Right cardiac atrium (tissue), 5 donors: ENCODE data around the gene EYS. TPM values are rescaled to one million over a fixed set of nuclear protein-coding genes. Genes with fewer than 3 reads are reported as not detected.
A peak's percentile ranks its signal among the peaks of the same experiment; 100 is the strongest.

Experiments used
- ATAC-seq, 2 donors: fragments of 200-7000 bp; cut with Tn5 transposase; one replicate each; pipeline versions ENCODE4 v1.8.0 to v1.9.1; 2020; ENCODE audit warnings: moderate library complexity in 2 of 2, mild to moderate bottlenecking in 1 of 2
- DNase-seq, 3 donors: peaks; one replicate each; pipeline ENCODE4 v3.0.0-alpha.2; 2020
- H3K27ac ChIP-seq: one replicate; pipeline ENCODE4 v1.5.1; 2013; ENCODE audit warnings: mild to moderate bottlenecking, low read length, control low read depth, moderate library complexity
- H3K27me3 ChIP-seq: one replicate; pipeline ENCODE4 v1.6.1; 2013; ENCODE audit not compliant: control insufficient read depth, insufficient read depth
- H3K4me1 ChIP-seq: one replicate; pipeline ENCODE4 v1.6.1; 2013; ENCODE audit warnings: low read length; ENCODE audit not compliant: control insufficient read depth, insufficient read depth
- H3K4me3 ChIP-seq: one replicate; pipeline ENCODE4 v1.5.1; 2013; ENCODE audit warnings: low read length, control low read depth
- H3K9me3 ChIP-seq: one replicate; pipeline ENCODE4 v1.6.1; 2013; ENCODE audit warnings: low read length; ENCODE audit not compliant: control insufficient read depth
- WGBS: extraction: QIAGEN DNeasy Blood & Tissue Kit; methylation state at CpG from one replicate; pipeline ENCODE4 v1.1.7; 2013; 5-methylcytosine and 5-hydroxymethylcytosine counted together
- intact Hi-C, 4 donors: fragments of 100-400 bp; cut with DNase I; formaldehyde crosslinking; loops; one replicate each; pipeline versions ENCODE4 v1.11.0 to v1.14.0; 2022 to 2023
- polyA plus RNA-seq: library from polyadenylated mRNA; stranded (reverse); fragments of 200-250 nt; gene quantifications from one replicate; pipeline ENCODE4 v1.2.3, GENCODE V29; 2013
- total RNA-seq, 4 donors: library from RNA; stranded (reverse); fragmentation: NEBNext Ultra II Directional; extraction: Animal tissue kit (Norgen Biotek cat#: 25700); gene quantifications; one replicate each; pipeline ENCODE4 v1.2.1, GENCODE V29; 2021
- donor health status: healthy with polysubstance abuse.
- donor health status: DM: no; HTN: yes; CAD: no.
- donor health status: DM: no; HTN: no; CAD: no.
- donor health status: DM: no; HTN: yes; CAD: no; lungs with severe emphysema.
- donor health status: DM: yes; HTN: yes; CAD: no.

EYS gene
- total and polyA plus RNA-seq, 5 donors, result 0.02 to 0.24 (median 0.06) TPM; not detected in 2

DNA sequence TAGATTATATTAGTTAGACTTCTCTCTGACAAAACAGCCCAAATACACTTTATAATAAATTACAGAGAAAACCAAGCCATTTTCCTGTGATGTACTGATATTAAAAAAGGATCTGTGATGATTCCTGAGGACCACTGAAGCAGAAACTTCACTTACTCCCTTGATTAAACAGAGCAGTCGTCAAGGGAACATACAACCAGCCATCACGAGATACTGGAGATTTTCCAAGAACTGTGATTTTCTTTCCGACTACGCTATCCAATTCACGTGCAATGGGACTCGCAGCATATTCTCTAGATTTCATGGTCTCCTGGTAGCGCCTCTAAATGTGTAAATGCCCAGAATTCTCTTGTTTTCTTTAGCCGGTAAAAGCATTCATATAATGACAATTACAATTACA, 1694.0 kb downstream of the EYS start:
- DNase-seq (no peak), ATAC-seq (peak in 1 of 2 donors; percentile 41)
- Histone ChIP-seq H3K27ac (no peak overlapping the region), H3K9me3 (no peaks in the 10 kb centered on the region), H3K4me3 (peak overlapping the region; percentile 18), H3K27me3 (no peaks in the 10 kb centered on the region), H3K4me1 (no peaks in the 10 kb centered on the region)
- WGBS, result 32% methylated on average over 8 of the region's 8 CpGs
- intact Hi-C loops, result no loop called here

GRCh38 chr6:64012351-64013001, 1694.5 kb downstream of the EYS start:
- Histone ChIP-seq H3K27me3 (no peaks in the 10 kb centered on the region), H3K9me3 (no peaks in the 10 kb centered on the region), H3K27ac (no peak overlapping the region), H3K4me3 (peak overlapping the region; percentile 18), H3K4me1 (no peaks in the 10 kb centered on the region)
- no peak for DNase-seq
- intact Hi-C loops, result no loop called here
- 34% methylated on average over 4 of the region's 4 CpGs for WGBS
- ATAC-seq, result peak in 1 of 2 donors; percentile 76

- H3K27ac ChIP-seq, result no peak overlapping the region
- no peaks in the 10 kb centered on the region for H3K4me1 ChIP-seq
- 89% methylated on average over 3 of the region's 3 CpGs for WGBS
- no peak for ATAC-seq
- no peak for DNase-seq
- H3K27me3 ChIP-seq, result no peaks in the 10 kb centered on the region
- H3K4me3 ChIP-seq, result no peak overlapping the region
- intact Hi-C loops, result no loop called here
- no peaks in the 10 kb centered on the region for H3K9me3 ChIP-seq
Measured at GRCh38 chr6:64010666-64011065, 1696.4 kb downstream of the EYS start.

- ATAC-seq (no peak), DNase-seq (peak in 1 of 3 donors; percentile 45)
- Histone ChIP-seq H3K27me3 (no peaks in the 10 kb centered on the region), H3K4me1 (no peaks in the 10 kb centered on the region), H3K9me3 (no peaks in the 10 kb centered on the region), H3K27ac (no peak overlapping the region), H3K4me3 (no peak overlapping the region)
- 81% methylated on average over 8 of the region's 8 CpGs for WGBS
- intact Hi-C loops, result no loop called here
Measured at GRCh38 chr6:64010010-64010409, 1697.0 kb downstream of the EYS start.

GRCh38 chr6:64006246-64006645, 1700.8 kb downstream of the EYS start:
- ATAC-seq (no peak), DNase-seq (no peak)
- intact Hi-C loops, result no loop called here
- no peaks in the 10 kb centered on the region for H3K4me1 ChIP-seq
- H3K9me3 ChIP-seq, result no peaks in the 10 kb centered on the region
- H3K27me3 ChIP-seq, result no peaks in the 10 kb centered on the region
- H3K27ac ChIP-seq, result no peak overlapping the region
- no peak overlapping the region for H3K4me3 ChIP-seq

- no peak overlapping the region for H3K27ac ChIP-seq
- no peaks in the 10 kb centered on the region for H3K9me3 ChIP-seq
- H3K27me3 ChIP-seq, result no peaks in the 10 kb centered on the region
- H3K4me1 ChIP-seq, result no peaks in the 10 kb centered on the region
- ATAC-seq (no peak), DNase-seq (no peak)
- intact Hi-C loops, result no loop called here
- H3K4me3 ChIP-seq, result no peak overlapping the region
- 92% methylated on average over 5 of the region's 5 CpGs for WGBS
Measured at GRCh38 chr6:64000818-64001491, 1706.1 kb downstream of the EYS start.

DNA sequence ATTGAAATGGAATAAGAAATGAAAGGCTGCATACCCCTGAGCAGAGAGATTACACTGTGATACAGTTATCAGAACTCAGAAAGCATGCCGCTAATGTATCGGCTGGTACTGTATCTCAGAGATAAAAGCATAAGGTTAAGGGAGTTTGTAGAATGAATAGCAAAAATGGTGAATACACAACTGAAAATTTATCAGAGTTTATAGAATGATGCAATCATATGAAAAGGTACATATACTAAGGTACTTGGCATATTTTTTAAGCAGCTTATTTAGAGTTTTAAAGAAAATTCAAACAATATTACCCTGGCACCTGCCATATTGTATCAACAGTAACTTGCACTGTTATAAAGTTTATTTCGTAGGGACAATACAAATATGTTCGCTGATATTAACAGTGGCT, 1707.4 kb downstream of the EYS start:
- no peak overlapping the region for H3K27ac ChIP-seq
- no peaks in the 10 kb centered on the region for H3K9me3 ChIP-seq
- ATAC-seq, result no peak
- DNase-seq, result no peak
- intact Hi-C loops, result no loop called here
- no peaks in the 10 kb centered on the region for H3K27me3 ChIP-seq
- no peaks in the 10 kb centered on the region for H3K4me1 ChIP-seq
- H3K4me3 ChIP-seq, result no peak overlapping the region
- WGBS, result 71% methylated on average over 4 of the region's 4 CpGs

DNA sequence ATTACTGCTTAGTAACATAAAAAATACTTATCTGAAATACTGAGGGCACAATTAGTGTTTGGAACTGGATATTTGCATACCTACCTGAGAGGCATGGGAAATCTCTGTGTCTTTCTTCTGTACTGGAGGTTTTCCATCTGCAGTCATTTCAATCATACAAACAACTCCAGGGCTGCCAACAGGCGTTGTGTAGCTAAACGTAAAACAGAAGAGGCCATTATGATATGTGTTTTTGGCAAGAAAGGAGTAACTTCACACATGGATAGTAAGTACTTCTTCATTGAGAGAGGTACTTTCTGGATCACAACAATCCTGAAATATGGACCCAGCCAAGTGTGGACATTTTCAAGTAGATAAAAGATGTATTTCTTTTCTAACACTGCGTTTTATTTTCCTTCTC, 1708.0 kb downstream of the EYS start:
- no peaks in the 10 kb centered on the region for H3K9me3 ChIP-seq
- H3K4me3 ChIP-seq, result no peak overlapping the region
- ATAC-seq (no peak), DNase-seq (no peak)
- intact Hi-C loops, result no loop called here
- WGBS, result 34% methylated on average over 3 of the region's 3 CpGs
- no peaks in the 10 kb centered on the region for H3K4me1 ChIP-seq
- H3K27ac ChIP-seq, result no peak overlapping the region
- H3K27me3 ChIP-seq, result no peaks in the 10 kb centered on the region

GRCh38 chr6:63997734-63998133, 1709.3 kb downstream of the EYS start:
- intact Hi-C loops, result no loop called here
- Histone ChIP-seq H3K4me1 (no peaks in the 10 kb centered on the region), H3K27ac (no peak overlapping the region), H3K9me3 (no peaks in the 10 kb centered on the region), H3K4me3 (no peak overlapping the region), H3K27me3 (no peaks in the 10 kb centered on the region)
- DNase-seq (no peak), ATAC-seq (no peak)
- 60% methylated on average over 1 of the region's 1 CpG for WGBS

DNA sequence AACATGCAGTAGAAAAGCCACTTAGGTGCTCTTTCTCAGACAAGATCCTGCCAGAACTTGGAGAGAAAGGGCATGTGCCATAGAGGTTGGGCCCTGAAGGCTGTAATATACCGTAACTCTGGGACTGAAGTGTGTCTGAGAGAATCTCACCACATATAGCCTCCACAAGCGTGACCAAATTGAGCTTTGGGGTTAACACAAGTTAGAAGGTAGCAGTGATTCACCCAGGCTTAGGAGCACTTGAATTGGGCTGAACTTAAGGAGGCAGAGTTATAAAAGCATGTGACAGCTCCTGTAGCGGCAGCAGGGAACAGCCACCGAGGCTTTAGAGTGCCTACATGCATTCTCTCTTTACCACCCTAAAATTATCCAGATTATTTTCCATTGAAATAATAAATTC, 1709.8 kb downstream of the EYS start:
- ATAC-seq, result no peak

DNA sequence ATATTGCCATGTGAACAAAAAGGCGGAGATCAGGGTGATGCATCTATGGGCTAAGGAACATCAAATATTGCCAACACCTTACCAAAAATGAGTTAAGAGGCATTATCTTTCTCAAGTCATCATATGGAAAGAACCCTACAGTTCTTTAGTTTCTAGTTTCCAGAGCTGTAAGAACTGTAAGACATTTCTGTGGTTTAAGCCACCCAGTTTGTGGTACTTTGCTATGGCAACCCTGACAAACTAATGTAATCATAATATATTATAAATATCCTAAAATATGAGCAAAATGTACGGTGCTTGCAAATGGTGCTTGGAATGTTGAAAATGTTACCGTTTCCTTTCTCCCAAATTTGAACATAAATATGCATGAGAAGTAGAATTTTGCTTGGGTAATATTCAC, 1721.8 kb downstream of the EYS start:
- H3K27me3 ChIP-seq, result no peaks in the 10 kb centered on the region
- H3K4me1 ChIP-seq, result no peaks in the 10 kb centered on the region
- WGBS, result 83% methylated on average over 3 of the region's 3 CpGs
- DNase-seq, result no peak
- intact Hi-C loops, result no loop called here
- H3K9me3 ChIP-seq, result no peaks in the 10 kb centered on the region
- H3K4me3 ChIP-seq, result no peak overlapping the region
- H3K27ac ChIP-seq, result no peak overlapping the region
- ATAC-seq, result no peak

More for the DNA sequence above, 1709.8 kb downstream of the EYS start:
- WGBS, result 88% methylated on average over 4 of the region's 4 CpGs
- intact Hi-C loops, result no loop called here
- Histone ChIP-seq H3K27me3 (no peaks in the 10 kb centered on the region), H3K9me3 (no peaks in the 10 kb centered on the region), H3K4me3 (no peak overlapping the region), H3K27ac (no peak overlapping the region), H3K4me1 (no peaks in the 10 kb centered on the region)
- DNase-seq, result no peak
